Panc1 (cell line): ENCODE data around the gene MARCHF2.

Experiments
- POLR2AphosphoS5 ChIP-seq: IDR thresholded peaks from 2 replicates; pipeline ENCODE4 v1.6.1; 2012; ENCODE audit warnings: mild to moderate bottlenecking, low read depth, low read length, moderate library complexity
- TCF7L2 ChIP-seq: IDR thresholded peaks from 2 replicates; pipeline ENCODE4 v1.6.1; 2011; ENCODE audit warnings: mild to moderate bottlenecking, low read depth, low read length, inconsistent platforms
- TF ChIP-seq, protein P1 (sequence below): fragments of 450-650 bp; IDR thresholded peaks from 2 replicates; pipeline ENCODE4 v1.5.1; 2017; ENCODE audit warnings: mild to moderate bottlenecking

DNA sequence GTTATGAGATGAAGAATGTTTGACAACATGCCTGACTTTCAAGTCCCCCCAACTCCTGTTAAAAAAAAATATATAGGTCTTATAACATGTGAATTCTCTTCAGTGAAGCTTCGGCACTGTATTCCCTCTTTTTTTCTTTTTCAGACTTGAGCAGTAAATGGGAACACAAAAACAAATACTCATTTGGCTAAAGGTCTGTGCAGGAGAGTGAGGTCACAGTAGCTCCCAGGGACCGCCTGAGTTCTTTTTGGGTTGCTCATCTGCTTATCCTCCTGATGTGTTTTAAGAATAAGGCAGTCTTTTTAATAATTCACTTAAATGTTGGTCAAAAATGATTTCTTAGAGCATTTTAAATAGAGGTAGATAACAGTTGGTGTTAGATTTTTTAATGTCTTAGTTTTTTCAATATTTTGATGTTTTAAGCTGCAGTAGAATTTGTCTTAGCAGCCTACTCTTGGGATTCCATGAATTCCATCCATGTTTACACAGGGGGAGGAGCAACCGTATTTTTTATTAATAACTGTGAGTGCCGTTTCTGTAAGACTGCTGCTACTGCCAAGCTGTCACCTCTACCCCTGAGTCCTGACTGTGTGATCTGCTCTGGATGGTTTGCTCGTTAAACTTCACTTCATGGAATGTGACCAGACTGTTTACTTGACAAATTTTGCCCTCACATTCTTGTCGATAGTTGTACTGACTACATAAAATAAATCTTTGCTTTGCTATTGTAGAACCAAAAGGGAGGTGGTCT, 46.6 kb downstream of the MARCHF2 start:
- TF ChIP-seq TCF7L2 (no peak), POLR2AphosphoS5 (peak; percentile 27; the same call in 1 of the 2 replicates)
- TF ChIP-seq, protein P1, sequence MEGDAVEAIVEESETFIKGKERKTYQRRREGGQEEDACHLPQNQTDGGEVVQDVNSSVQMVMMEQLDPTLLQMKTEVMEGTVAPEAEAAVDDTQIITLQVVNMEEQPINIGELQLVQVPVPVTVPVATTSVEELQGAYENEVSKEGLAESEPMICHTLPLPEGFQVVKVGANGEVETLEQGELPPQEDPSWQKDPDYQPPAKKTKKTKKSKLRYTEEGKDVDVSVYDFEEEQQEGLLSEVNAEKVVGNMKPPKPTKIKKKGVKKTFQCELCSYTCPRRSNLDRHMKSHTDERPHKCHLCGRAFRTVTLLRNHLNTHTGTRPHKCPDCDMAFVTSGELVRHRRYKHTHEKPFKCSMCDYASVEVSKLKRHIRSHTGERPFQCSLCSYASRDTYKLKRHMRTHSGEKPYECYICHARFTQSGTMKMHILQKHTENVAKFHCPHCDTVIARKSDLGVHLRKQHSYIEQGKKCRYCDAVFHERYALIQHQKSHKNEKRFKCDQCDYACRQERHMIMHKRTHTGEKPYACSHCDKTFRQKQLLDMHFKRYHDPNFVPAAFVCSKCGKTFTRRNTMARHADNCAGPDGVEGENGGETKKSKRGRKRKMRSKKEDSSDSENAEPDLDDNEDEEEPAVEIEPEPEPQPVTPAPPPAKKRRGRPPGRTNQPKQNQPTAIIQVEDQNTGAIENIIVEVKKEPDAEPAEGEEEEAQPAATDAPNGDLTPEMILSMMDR = no peak
